ENCODE results near the gene RHOV.

GRCh38 chr15:40899536-40900207, 25.6 kb upstream of the RHOV start:
- TF ChIP-seq BHLHE40 (IDR thresholded peaks at IDR 0.05; ENCODE audit: borderline replicate concordance) (no peak), PKNOX1 (IDR thresholded peaks at IDR 0.05) (no peak), FOXA1 (IDR thresholded peaks at IDR 0.05) (no peak), SP1 (IDR thresholded peaks at IDR 0.05) (no peak), SUZ12 (IDR thresholded peaks at IDR 0.05) (no peak), LEF1 (IDR thresholded peaks at IDR 0.05; ENCODE audit: borderline replicate concordance) (no peak), FOXM1 (IDR thresholded peaks at IDR 0.05; ENCODE audit: borderline replicate concordance) (no peak), ELF4 (IDR thresholded peaks at IDR 0.05) (no peak), CTBP1 (IDR thresholded peaks at IDR 0.05; ENCODE audit: borderline replicate concordance) (no peak)

Measured in HEK293T (cell line).